Endothelial cell of umbilical vein (primary cell): Measurements from ENCODE around the gene ELMO1. TPM values are rescaled to one million over a fixed set of nuclear protein-coding genes. Genes with fewer than 3 reads are reported as not detected.

ENCODE experiments used
- BruUV-seq: library from RNA; stranded (reverse); fragments of 400-500 nt; replicated peaks from 2 replicates; lab custom pipeline; 2021; lab: Mats Ljungman, UMichigan
- CTCF ChIA-PET: fragments of 300-600, 350-600 bp; sonication (Branson Sonifier 250); formaldehyde crosslinking; loops from one replicate; lab custom pipeline; 2021; ENCODE audit warnings: antibody characterized with exemption, inconsistent platforms; lab: Charles Lee
- POLR2A ChIA-PET: fragments of 300-600, 350-600 bp; sonication (Branson Sonifier 250); formaldehyde crosslinking; loops from one replicate; lab custom pipeline; 2021; ENCODE audit warnings: antibody characterized with exemption, inconsistent platforms; lab: Charles Lee
- DNase-seq: peaks from one replicate; pipeline ENCODE4 v3.0.0-alpha.2; 2011; ENCODE audit warnings: low read depth, low spot score
- FAIRE-seq: peaks from 2 replicates; lab custom pipeline; 2011; peaks lifted over from hg19 to GRCh38; lab: Jason Lieb, UNC
- H2AFZ ChIP-seq: 2 replicates; pipeline ENCODE4 v1.6.0; 2012; ENCODE audit warnings: low read depth, low read length, control low read depth, inconsistent platforms
- H3K27ac ChIP-seq: 2 replicates; pipeline ENCODE4 v1.5.1; 2011; ENCODE audit warnings: low read depth, mild to moderate bottlenecking, control low read depth, low read length, moderate library complexity; ENCODE audit not compliant: insufficient read depth
- H3K27me3 ChIP-seq, 2 experiments: 2 replicates each; pipeline versions ENCODE4 v1.6.0 to v1.6.1; 2011; ENCODE audit warnings: low read length in 2 of 2, mixed read lengths in 1 of 2; ENCODE audit not compliant: control insufficient read depth in 2 of 2, insufficient read depth in 2 of 2
- H3K36me3 ChIP-seq, 2 experiments: 2 replicates in 1 of 2; 3 replicates in 1 of 2; pipeline ENCODE4 v1.5.1; 2011; ENCODE audit warnings: low read length in 2 of 2, mild to moderate bottlenecking in 1 of 2, moderate library complexity in 1 of 2; ENCODE audit not compliant: control insufficient read depth in 2 of 2, insufficient read depth in 2 of 2; ENCODE audit errors: extremely low read depth in 1 of 2
- H3K4me1 ChIP-seq: 3 replicates; pipeline ENCODE4 v1.5.1; 2011; ENCODE audit warnings: mild to moderate bottlenecking, low read length; ENCODE audit not compliant: control insufficient read depth, insufficient read depth; ENCODE audit errors: extremely low read depth
- H3K4me2 ChIP-seq: 2 replicates; pipeline ENCODE4 v1.6.1; 2011; ENCODE audit warnings: low read length, control low read depth, mixed read lengths; ENCODE audit not compliant: insufficient read depth
- H3K4me3 ChIP-seq, 3 experiments: fragments of 200-600 bp in 1 of 3; sonication (generic), shearing (Covaris generic) in 1 of 3; replicated peaks in 1 of 3; 2 replicates each; pipeline ENCODE4 v1.5.1; 2011 to 2016; ENCODE audit warnings: control low read depth in 3 of 3, low read length in 3 of 3, mild to moderate bottlenecking in 2 of 3, inconsistent platforms in 1 of 3, low read depth in 1 of 3, moderate library complexity in 1 of 3; ENCODE audit not compliant: insufficient read depth in 1 of 3
- H3K79me2 ChIP-seq: 2 replicates; pipeline ENCODE4 v1.6.0; 2012; ENCODE audit warnings: low read length, inconsistent platforms; ENCODE audit not compliant: control insufficient read depth, insufficient read depth
- H3K9ac ChIP-seq: replicated peaks from 2 replicates; pipeline ENCODE3; 2011; ENCODE audit warnings: low read length, control low read depth; ENCODE audit not compliant: insufficient read depth; ENCODE audit errors: extremely low read depth
- H3K9me1 ChIP-seq: replicated peaks from 3 replicates; pipeline ENCODE4 v1.6.0; 2011; ENCODE audit warnings: mild to moderate bottlenecking, low read length; ENCODE audit not compliant: control insufficient read depth, insufficient read depth; ENCODE audit errors: extremely low read depth
- H3K9me3 ChIP-seq: replicated peaks from 2 replicates; pipeline ENCODE4 v1.5.1; 2012; ENCODE audit warnings: low read length, inconsistent platforms; ENCODE audit not compliant: control insufficient read depth, insufficient read depth
- H4K20me1 ChIP-seq: replicated peaks from 2 replicates; pipeline ENCODE3; 2011; ENCODE audit warnings: mild to moderate bottlenecking, low read length; ENCODE audit not compliant: control insufficient read depth, insufficient read depth; ENCODE audit errors: extremely low read depth
- EZH2 ChIP-seq: IDR thresholded peaks from 2 replicates; pipeline ENCODE4 v1.6.1; 2012; ENCODE audit warnings: borderline replicate concordance, low read depth, mild to moderate bottlenecking, moderate library complexity, low read length, inconsistent platforms; ENCODE audit not compliant: severe bottlenecking
- FOS ChIP-seq: IDR thresholded peaks from 2 replicates; pipeline ENCODE4 v1.6.1; 2011; ENCODE audit warnings: mild to moderate bottlenecking, low read length, moderate library complexity, borderline replicate concordance; ENCODE audit not compliant: insufficient read depth
- GATA2 ChIP-seq: IDR thresholded peaks from 2 replicates; pipeline ENCODE4 v1.7.0; 2011; ENCODE audit warnings: low read depth, mild to moderate bottlenecking, moderate library complexity, mixed read lengths, low read length; ENCODE audit not compliant: insufficient read length, insufficient read depth
- JUN ChIP-seq: IDR thresholded peaks from 2 replicates; pipeline ENCODE4 v1.6.1; 2011; ENCODE audit warnings: borderline replicate concordance, low read depth; ENCODE audit not compliant: insufficient read length, insufficient read depth
- MYC ChIP-seq: IDR thresholded peaks from one replicate; pipeline ENCODE4 v1.6.1; 2011; ENCODE audit warnings: mild to moderate bottlenecking, low read depth, low read length
- POLR2A ChIP-seq: IDR thresholded peaks from 2 replicates; pipeline ENCODE4 v1.6.1; 2012; ENCODE audit warnings: low read depth, mild to moderate bottlenecking, control low read depth, low read length
- POLR2AphosphoS5 ChIP-seq: IDR thresholded peaks from 2 replicates; pipeline ENCODE4 v1.6.1; 2012; ENCODE audit warnings: low read depth, mild to moderate bottlenecking, control low read depth, low read length, moderate library complexity; ENCODE audit not compliant: insufficient read depth
- dilution Hi-C: fragments of 300-500 bp; cut with MboI; formaldehyde crosslinking; loops from one replicate; pipeline ENCODE4 v1.15.0; 2019; ENCODE audit warnings: low sequenced_read_pairs; ENCODE audit not compliant: extremely low pct_ligation_motif_present
- intact Hi-C: fragments of 100-400 bp; cut with micrococcal nuclease; formaldehyde crosslinking; loops from one replicate; pipeline ENCODE4 v1.10.0; 2022
- polyA plus RNA-seq, 4 experiments: library from polyadenylated mRNA; depleted of rRNA in 3 of 4; stranded (reverse) in 3 of 4; unstranded in 1 of 4; fragments of >200 nt; gene quantifications; 2 replicates each; pipeline versions ENCODE4 v1.2.1 to v1.2.3, GENCODE V29; 2011 to 2012; ENCODE audit warnings: missing spikeins in 1 of 4
- total RNA-seq: library from RNA; stranded (reverse); gene quantifications from 2 replicates; pipeline ENCODE4 v1.2.3, GENCODE V29; 2021
- TF ChIP-seq, protein P1 (sequence below), 2 donors: IDR thresholded peaks; 1 replicate in 1 of 2; 2 replicates in 1 of 2; pipeline ENCODE4 v1.5.1; 2011; ENCODE audit warnings: low read length in 2 of 2, mild to moderate bottlenecking in 2 of 2, moderate library complexity in 2 of 2, control low read depth in 1 of 2, inconsistent platforms in 1 of 2, low read depth in 1 of 2; ENCODE audit not compliant: insufficient read depth in 1 of 2; ENCODE audit errors: extremely low read depth in 1 of 2
- TF ChIP-seq, protein P2 (sequence below): IDR thresholded peaks from 2 replicates; pipeline ENCODE4 v1.6.1; 2011; ENCODE audit not compliant: insufficient read depth, insufficient read length

ELMO1 gene
- total and polyA plus RNA-seq, 2 donors (not counting 3 experiments of a cell fraction or from before 2014, with no cell fraction given): 17.0 to 30.6 TPM

DNA sequence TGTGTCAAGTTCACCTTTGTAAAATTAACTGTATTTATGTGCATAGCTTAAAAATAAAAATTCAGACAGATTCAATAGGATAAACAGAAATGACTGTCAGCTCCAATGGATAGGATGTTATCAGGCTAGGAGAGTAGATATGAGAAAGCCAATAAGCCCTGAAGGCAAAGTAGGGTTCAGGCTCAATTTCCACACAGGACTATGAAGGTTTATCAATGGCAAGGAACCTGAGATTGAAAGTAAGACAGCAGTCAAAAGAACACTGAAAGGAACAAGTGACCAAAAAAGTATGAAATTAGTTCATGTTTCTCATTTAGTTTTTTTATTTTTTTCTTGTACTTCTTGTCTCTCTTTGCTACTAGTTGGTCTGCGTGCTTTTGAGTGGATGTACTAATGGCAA, 121.4 kb downstream of the ELMO1 start:
- no peaks in the 10 kb centered on the region for H3K9me1 ChIP-seq
- H3K9ac ChIP-seq: no peak overlapping the region
- DNase-seq (no peak), FAIRE-seq (no peak)
- no peaks in the 10 kb centered on the region for H4K20me1 ChIP-seq
- H2AFZ ChIP-seq: no peak overlapping the region
- peaks cover 1% of the 10 kb centered on the region for H3K4me1 ChIP-seq
- BruUV-seq: no TSS peak
- intact Hi-C loops: no loop called here
- no peaks in the 10 kb centered on the region for H3K79me2 ChIP-seq
- CTCF ChIA-PET: no interaction called here
- H3K27me3 ChIP-seq: no peaks in the 10 kb centered on the region
- H3K27ac ChIP-seq: no peak overlapping the region
- no peak overlapping the region for H3K4me2 ChIP-seq
- dilution Hi-C loops: no loop called here
- no peak overlapping the region for H3K4me3 ChIP-seq
- H3K36me3 ChIP-seq: no peaks in the 10 kb centered on the region
- POLR2A ChIA-PET: no interaction called here
- H3K9me3 ChIP-seq: no peaks in the 10 kb centered on the region
- TF ChIP-seq, protein P1, sequence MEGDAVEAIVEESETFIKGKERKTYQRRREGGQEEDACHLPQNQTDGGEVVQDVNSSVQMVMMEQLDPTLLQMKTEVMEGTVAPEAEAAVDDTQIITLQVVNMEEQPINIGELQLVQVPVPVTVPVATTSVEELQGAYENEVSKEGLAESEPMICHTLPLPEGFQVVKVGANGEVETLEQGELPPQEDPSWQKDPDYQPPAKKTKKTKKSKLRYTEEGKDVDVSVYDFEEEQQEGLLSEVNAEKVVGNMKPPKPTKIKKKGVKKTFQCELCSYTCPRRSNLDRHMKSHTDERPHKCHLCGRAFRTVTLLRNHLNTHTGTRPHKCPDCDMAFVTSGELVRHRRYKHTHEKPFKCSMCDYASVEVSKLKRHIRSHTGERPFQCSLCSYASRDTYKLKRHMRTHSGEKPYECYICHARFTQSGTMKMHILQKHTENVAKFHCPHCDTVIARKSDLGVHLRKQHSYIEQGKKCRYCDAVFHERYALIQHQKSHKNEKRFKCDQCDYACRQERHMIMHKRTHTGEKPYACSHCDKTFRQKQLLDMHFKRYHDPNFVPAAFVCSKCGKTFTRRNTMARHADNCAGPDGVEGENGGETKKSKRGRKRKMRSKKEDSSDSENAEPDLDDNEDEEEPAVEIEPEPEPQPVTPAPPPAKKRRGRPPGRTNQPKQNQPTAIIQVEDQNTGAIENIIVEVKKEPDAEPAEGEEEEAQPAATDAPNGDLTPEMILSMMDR (IDR thresholded peaks at IDR 0.05; ENCODE audit: extremely low read depth in 1 of 2, insufficient read depth in 1 of 2, low read depth in 1 of 2, low read length in 2 of 2): no peak
- TF ChIP-seq POLR2AphosphoS5 (no peak), POLR2A (no peak), FOS (no peak), GATA2 (no peak), EZH2 (no peak), MYC (no peak), JUN (no peak)
- TF ChIP-seq, protein P2, sequence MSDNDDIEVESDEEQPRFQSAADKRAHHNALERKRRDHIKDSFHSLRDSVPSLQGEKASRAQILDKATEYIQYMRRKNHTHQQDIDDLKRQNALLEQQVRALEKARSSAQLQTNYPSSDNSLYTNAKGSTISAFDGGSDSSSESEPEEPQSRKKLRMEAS: no peak
